Measurements from ENCODE around the gene TM4SF20. TPM values are rescaled to one million over a fixed set of nuclear protein-coding genes. Genes with fewer than 3 reads are reported as not detected.

TM4SF20 gene
- polyA plus RNA-seq, 3 donors: not detected

DNA sequence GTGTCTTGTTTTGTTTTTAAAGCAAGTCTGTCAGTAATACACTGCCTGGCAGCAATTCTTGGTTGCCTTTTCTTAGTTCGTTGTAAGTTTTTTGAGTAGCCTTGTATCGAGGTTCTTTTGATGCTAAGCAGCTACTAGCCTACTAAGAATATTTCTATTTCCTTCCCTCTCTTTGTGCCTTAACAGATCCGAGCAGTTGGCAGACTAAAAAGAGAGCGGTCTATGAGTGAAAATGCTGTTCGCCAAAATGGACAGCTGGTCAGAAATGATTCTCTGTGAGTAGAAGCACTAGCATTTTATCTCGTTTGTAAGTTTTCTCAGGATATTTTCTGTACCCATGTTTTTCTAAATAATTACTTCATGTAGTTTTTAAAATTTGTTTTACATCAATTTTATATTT, 39.0 kb downstream of the TM4SF20 start:
- WGBS (ENCODE audit: insufficient coverage): no CpG with 5 or more reads among the region's 6 CpGs
- peaks cover 31 to 62% of the 10 kb centered on the region in 2 donors for H3K36me3 ChIP-seq (replicated peaks in 1 of 2; ENCODE audit: control insufficient read depth in 1 of 2, insufficient read depth in 2 of 2, low read length in 2 of 2)
- DNase-seq: no peak
- Mint-ChIP-seq H3K27ac (no peak overlapping the region), H3K4me3 (no peak overlapping the region), H3K9me3 (no peaks in the 10 kb centered on the region), H3K27me3 (ENCODE audit: low read depth in 3 of 3) (no peaks in the 10 kb centered on the region), H3K36me3 (peaks cover 35 to 71% of the 10 kb centered on the region in 2 donors), H3K4me1 (peaks cover 11% of the 10 kb centered on the region)
- TF ChIP-seq, protein P1, sequence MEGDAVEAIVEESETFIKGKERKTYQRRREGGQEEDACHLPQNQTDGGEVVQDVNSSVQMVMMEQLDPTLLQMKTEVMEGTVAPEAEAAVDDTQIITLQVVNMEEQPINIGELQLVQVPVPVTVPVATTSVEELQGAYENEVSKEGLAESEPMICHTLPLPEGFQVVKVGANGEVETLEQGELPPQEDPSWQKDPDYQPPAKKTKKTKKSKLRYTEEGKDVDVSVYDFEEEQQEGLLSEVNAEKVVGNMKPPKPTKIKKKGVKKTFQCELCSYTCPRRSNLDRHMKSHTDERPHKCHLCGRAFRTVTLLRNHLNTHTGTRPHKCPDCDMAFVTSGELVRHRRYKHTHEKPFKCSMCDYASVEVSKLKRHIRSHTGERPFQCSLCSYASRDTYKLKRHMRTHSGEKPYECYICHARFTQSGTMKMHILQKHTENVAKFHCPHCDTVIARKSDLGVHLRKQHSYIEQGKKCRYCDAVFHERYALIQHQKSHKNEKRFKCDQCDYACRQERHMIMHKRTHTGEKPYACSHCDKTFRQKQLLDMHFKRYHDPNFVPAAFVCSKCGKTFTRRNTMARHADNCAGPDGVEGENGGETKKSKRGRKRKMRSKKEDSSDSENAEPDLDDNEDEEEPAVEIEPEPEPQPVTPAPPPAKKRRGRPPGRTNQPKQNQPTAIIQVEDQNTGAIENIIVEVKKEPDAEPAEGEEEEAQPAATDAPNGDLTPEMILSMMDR (IDR thresholded peaks at IDR 0.05): no peak
- intact Hi-C loops (cut with micrococcal nuclease): no loop called here
- H3K79me2 ChIP-seq (ENCODE audit: insufficient read depth, low read length): no peaks in the 10 kb centered on the region
- no peak overlapping the region for H3K4me3 ChIP-seq (replicated peaks in 1 of 3; ENCODE audit: low read depth in 2 of 3, low read length in 3 of 3)
- no peak overlapping the region for H3K27ac ChIP-seq (ENCODE audit: low read depth in 1 of 2, low read length in 2 of 2)
- H3K9me3 ChIP-seq (replicated peaks in 1 of 2; ENCODE audit: control insufficient read depth in 1 of 2, insufficient read depth in 1 of 2, low read length in 2 of 2): no peaks in the 10 kb centered on the region
- H3K4me2 ChIP-seq (replicated peaks; ENCODE audit: extremely low read depth, low read length, poor library complexity, severe bottlenecking): no peak overlapping the region
- H4K20me1 ChIP-seq (ENCODE audit: insufficient read depth, low read length): no peaks in the 10 kb centered on the region
- H3K4me1 ChIP-seq (ENCODE audit: control insufficient read depth in 1 of 2, insufficient read depth in 2 of 2, low read length in 2 of 2): peaks cover 10% of the 10 kb centered on the region in 2 donors
- H3K9ac ChIP-seq (ENCODE audit: insufficient read depth, low read length, poor library complexity, severe bottlenecking): no peak overlapping the region
- no peaks in the 10 kb centered on the region for H3K27me3 ChIP-seq (ENCODE audit: control insufficient read depth in 2 of 2, insufficient read depth in 2 of 2, low read length in 2 of 2)
- H2AFZ ChIP-seq (ENCODE audit: insufficient read depth, low read depth, low read length, poor library complexity, severe bottlenecking): no peak overlapping the region

DNA sequence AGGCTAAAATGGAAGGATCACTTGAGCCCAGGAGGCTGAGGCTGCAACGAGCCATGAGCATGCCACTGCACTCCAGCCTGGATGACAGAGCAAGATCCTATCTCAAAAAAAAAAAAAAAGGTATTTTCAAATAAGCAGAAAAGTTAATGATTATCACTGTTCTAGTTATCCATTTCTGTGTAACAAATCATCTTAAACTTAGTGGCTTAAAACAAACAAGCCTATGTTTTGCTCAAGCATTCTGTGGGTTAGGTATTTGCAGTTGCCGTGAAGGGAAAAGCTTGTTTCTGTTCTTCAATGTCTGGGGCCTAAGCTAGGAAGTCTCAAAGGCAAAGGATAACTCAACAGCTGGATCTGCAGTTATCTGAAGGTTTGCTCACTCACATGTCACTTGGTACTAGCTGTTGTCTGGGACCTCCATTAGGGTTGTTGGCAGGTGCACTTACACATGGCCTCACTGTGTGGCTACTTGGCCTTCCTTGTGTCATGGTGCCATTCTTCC, 40.0 kb downstream of the TM4SF20 start:
- Histone ChIP-seq H3K4me3 (replicated peaks in 1 of 3; ENCODE audit: low read depth in 2 of 3, low read length in 3 of 3) (no peak overlapping the region), H3K36me3 (replicated peaks in 1 of 2; ENCODE audit: control insufficient read depth in 1 of 2, insufficient read depth in 2 of 2, low read length in 2 of 2) (peaks cover 31 to 68% of the 10 kb centered on the region in 2 donors), H3K9ac (ENCODE audit: insufficient read depth, low read length, poor library complexity, severe bottlenecking) (no peak overlapping the region), H3K27ac (ENCODE audit: low read depth in 1 of 2, low read length in 2 of 2) (no peak overlapping the region), H3K27me3 (ENCODE audit: control insufficient read depth in 2 of 2, insufficient read depth in 2 of 2, low read length in 2 of 2) (no peaks in the 10 kb centered on the region), H3K9me3 (replicated peaks in 1 of 2; ENCODE audit: control insufficient read depth in 1 of 2, insufficient read depth in 1 of 2, low read length in 2 of 2) (no peaks in the 10 kb centered on the region), H3K4me1 (ENCODE audit: control insufficient read depth in 1 of 2, insufficient read depth in 2 of 2, low read length in 2 of 2) (peaks cover 12 to 13% of the 10 kb centered on the region in 2 donors), H4K20me1 (ENCODE audit: insufficient read depth, low read length) (no peaks in the 10 kb centered on the region), H3K4me2 (replicated peaks; ENCODE audit: extremely low read depth, low read length, poor library complexity, severe bottlenecking) (no peak overlapping the region), H3K79me2 (ENCODE audit: insufficient read depth, low read length) (no peaks in the 10 kb centered on the region), H2AFZ (ENCODE audit: insufficient read depth, low read depth, low read length, poor library complexity, severe bottlenecking) (no peak overlapping the region)
- 100% methylated on average over 1 of the region's 2 CpGs for WGBS (ENCODE audit: insufficient coverage)
- no peak overlapping the region for H3K27ac Mint-ChIP-seq
- peaks cover 40 to 76% of the 10 kb centered on the region in 2 donors for H3K36me3 Mint-ChIP-seq
- no peaks in the 10 kb centered on the region for H3K27me3 Mint-ChIP-seq (ENCODE audit: low read depth in 3 of 3)
- no peak for DNase-seq
- H3K4me3 Mint-ChIP-seq: no peak overlapping the region
- H3K4me1 Mint-ChIP-seq: peaks cover 17% of the 10 kb centered on the region
- no peaks in the 10 kb centered on the region for H3K9me3 Mint-ChIP-seq
- intact Hi-C loops (cut with micrococcal nuclease): no loop called here
- TF ChIP-seq, protein P1 (IDR thresholded peaks at IDR 0.05): no peak
